GM18507 (cell line): Measurements from ENCODE around the gene PLSCR2.
"Not testable (repeated sequence)": the region's sequence is repeated elsewhere in the genome, so short reads cannot be mapped to it uniquely, and the experiment has no call there.

Source experiments
- DNase-seq: peaks from one replicate; pipeline ENCODE4 v3.0.0; 2011; ENCODE audit warnings: low read depth; ENCODE audit not compliant: insufficient read length; ENCODE audit errors: extremely low spot score
- FAIRE-seq: peaks from 2 replicates; lab custom pipeline; 2011; peaks lifted over from hg19 to GRCh38; lab: Jason Lieb, UNC

The PLSCR2 gene

GRCh38 chr3:146440310-146440709 lies 29.1 kb downstream of the PLSCR2 start:
- not testable (repeated sequence) for DNase-seq, FAIRE-seq

- FAIRE-seq: no peak
These were observed 37.3 kb downstream of the PLSCR2 start for GRCh38 chr3:146432066-146432465.

GRCh38 chr3:146431240-146431639 lies 38.1 kb downstream of the PLSCR2 start:
- DNase-seq (no peak), FAIRE-seq (no peak)

More at GRCh38 chr3:146432066-146432465, 37.3 kb downstream of the PLSCR2 start:
- DNase-seq: no peak

GRCh38 chr3:146425341-146425740 lies 44.0 kb downstream of the PLSCR2 start:
- FAIRE-seq: no peak
- no peak for DNase-seq

GRCh38 chr3:146421819-146422759 lies 47.3 kb downstream of the PLSCR2 start:
- FAIRE-seq (no peak), DNase-seq (no peak)

- no peak for DNase-seq
- FAIRE-seq: no peak
These were observed 53.0 kb downstream of the PLSCR2 start for GRCh38 chr3:146416366-146416765.

- FAIRE-seq: no peak
These were observed 55.4 kb downstream of the PLSCR2 start for GRCh38 chr3:146414010-146414409.

GRCh38 chr3:146412711-146413110 lies 56.6 kb downstream of the PLSCR2 start:
- DNase-seq, FAIRE-seq: not testable (repeated sequence)

More at GRCh38 chr3:146414010-146414409, 55.4 kb downstream of the PLSCR2 start:
- no peak for DNase-seq

GRCh38 chr3:146407956-146408355 lies 61.4 kb downstream of the PLSCR2 start:
- DNase-seq: no peak
- FAIRE-seq: no peak

GRCh38 chr3:146404436-146404835 lies 64.9 kb downstream of the PLSCR2 start:
- no peak for DNase-seq
- no peak for FAIRE-seq

GRCh38 chr3:146403792-146404191 lies 65.6 kb downstream of the PLSCR2 start:
- FAIRE-seq: no peak

GRCh38 chr3:146396792-146397191 lies 72.6 kb downstream of the PLSCR2 start:
- DNase-seq (no peak), FAIRE-seq (no peak)

More at GRCh38 chr3:146403792-146404191, 65.6 kb downstream of the PLSCR2 start:
- no peak for DNase-seq

- no peak for FAIRE-seq
- DNase-seq: no peak
These were observed 74.2 kb downstream of the PLSCR2 start for GRCh38 chr3:146395164-146395563.

GRCh38 chr3:146390957-146391356 lies 78.4 kb downstream of the PLSCR2 start:
- FAIRE-seq (no peak), DNase-seq (no peak)

- DNase-seq (no peak), FAIRE-seq (no peak)
These were observed 79.2 kb downstream of the PLSCR2 start for GRCh38 chr3:146390006-146390772.

GRCh38 chr3:146387566-146387965 lies 81.8 kb downstream of the PLSCR2 start:
- FAIRE-seq (no peak), DNase-seq (no peak)

- DNase-seq (no peak), FAIRE-seq (no peak)
These were observed 82.4 kb downstream of the PLSCR2 start for GRCh38 chr3:146386936-146387335.

- FAIRE-seq: no peak
- no peak for DNase-seq
These were observed 84.6 kb downstream of the PLSCR2 start for GRCh38 chr3:146384786-146385185.
